Parathyroid adenoma (tissue), 2 donors: Measurements from ENCODE around the gene SLAIN2.

ENCODE experiments used
- H2AFZ ChIP-seq: fragments of 300-600 bp; sonication (generic); one replicate; pipeline ENCODE4 v1.7.0; 2017; ENCODE audit warnings: antibody characterized with exemption, mild to moderate bottlenecking
- H3K27ac ChIP-seq: fragments of 300-600 bp; sonication (generic); one replicate; pipeline ENCODE4 v1.7.0; 2017
- H3K27me3 ChIP-seq: fragments of 300-600 bp; sonication (generic); one replicate; pipeline ENCODE4 v1.7.0; 2017; ENCODE audit warnings: low read length; ENCODE audit not compliant: control insufficient read depth, insufficient read depth
- H3K36me3 ChIP-seq: fragments of 300-600 bp; sonication (generic); one replicate; pipeline ENCODE4 v1.7.0; 2017; ENCODE audit warnings: low read length; ENCODE audit not compliant: control insufficient read depth, insufficient read depth
- H3K4me1 ChIP-seq: fragments of 300-600 bp; sonication (generic); one replicate; pipeline ENCODE4 v1.7.0; 2017; ENCODE audit warnings: control low read depth
- H3K4me2 ChIP-seq: fragments of 300-600 bp; sonication (generic); one replicate; pipeline ENCODE4 v1.7.0; 2017; ENCODE audit warnings: low read length
- H3K4me3 ChIP-seq: fragments of 300-600 bp; sonication (generic); one replicate; pipeline ENCODE4 v1.7.0; 2017; ENCODE audit warnings: low read depth, low read length
- H3K79me2 ChIP-seq: fragments of 300-600 bp; sonication (generic); one replicate; pipeline ENCODE4 v1.7.0; 2017; ENCODE audit warnings: control low read depth
- H3K9ac ChIP-seq: fragments of 300-600 bp; sonication (generic); one replicate; pipeline ENCODE4 v1.7.0; 2017; ENCODE audit warnings: mild to moderate bottlenecking
- H3K9me3 ChIP-seq: fragments of 300-600 bp; sonication (generic); one replicate; pipeline ENCODE4 v1.7.0; 2017; ENCODE audit warnings: low read length; ENCODE audit not compliant: control insufficient read depth
- CTCF ChIP-seq: fragments of 300-600 bp; sonication (generic); IDR thresholded peaks from one replicate; pipeline ENCODE4 v1.7.0; 2017; ENCODE audit warnings: antibody characterized with exemption, mild to moderate bottlenecking
- donor health status: primary hyperparathyroidism.

SLAIN2 gene

GRCh38 chr4:48403779-48404178 lies 62.5 kb downstream of the SLAIN2 start:
- no peak for TF ChIP-seq CTCF
- Histone ChIP-seq H3K27me3 (no peaks in the 10 kb centered on the region), H3K9ac (no peak overlapping the region), H3K79me2 (peaks cover 2% of the 10 kb centered on the region), H3K9me3 (no peaks in the 10 kb centered on the region), H2AFZ (no peak overlapping the region), H3K36me3 (no peaks in the 10 kb centered on the region), H3K27ac (no peak overlapping the region), H3K4me1 (no peaks in the 10 kb centered on the region), H3K4me2 (no peak overlapping the region), H3K4me3 (no peak overlapping the region)

- Histone ChIP-seq H3K27me3 (no peaks in the 10 kb centered on the region), H3K4me2 (no peak overlapping the region), H3K27ac (no peak overlapping the region), H3K9ac (no peak overlapping the region), H3K4me3 (no peak overlapping the region), H3K4me1 (no peaks in the 10 kb centered on the region), H2AFZ (no peak overlapping the region), H3K79me2 (peaks cover 2% of the 10 kb centered on the region), H3K36me3 (no peaks in the 10 kb centered on the region), H3K9me3 (no peaks in the 10 kb centered on the region)
- no peak for TF ChIP-seq CTCF
These were observed 64.6 kb downstream of the SLAIN2 start for GRCh38 chr4:48405924-48406323.

- Histone ChIP-seq H3K4me3 (no peak overlapping the region), H3K79me2 (peaks cover 2% of the 10 kb centered on the region), H2AFZ (no peak overlapping the region), H3K4me2 (no peak overlapping the region), H3K4me1 (no peaks in the 10 kb centered on the region), H3K36me3 (no peaks in the 10 kb centered on the region), H3K9ac (no peak overlapping the region), H3K27ac (no peak overlapping the region), H3K9me3 (no peaks in the 10 kb centered on the region), H3K27me3 (no peaks in the 10 kb centered on the region)
- TF ChIP-seq CTCF: no peak
These were observed 67.9 kb downstream of the SLAIN2 start for GRCh38 chr4:48409203-48409602.

GRCh38 chr4:48410812-48411211 lies 69.5 kb downstream of the SLAIN2 start:
- H3K36me3 ChIP-seq: no peaks in the 10 kb centered on the region
- H3K4me3 ChIP-seq: no peak overlapping the region
- no peak overlapping the region for H3K9ac ChIP-seq
- no peak overlapping the region for H2AFZ ChIP-seq
- H3K4me2 ChIP-seq: no peak overlapping the region
- no peaks in the 10 kb centered on the region for H3K4me1 ChIP-seq
- no peak overlapping the region for H3K27ac ChIP-seq
- H3K79me2 ChIP-seq: peaks cover 2% of the 10 kb centered on the region
- no peak for TF ChIP-seq CTCF
- no peaks in the 10 kb centered on the region for H3K9me3 ChIP-seq
- no peaks in the 10 kb centered on the region for H3K27me3 ChIP-seq

GRCh38 chr4:48420144-48420543 lies 78.8 kb downstream of the SLAIN2 start:
- no peaks in the 10 kb centered on the region for H3K79me2 ChIP-seq
- no peak overlapping the region for H3K9ac ChIP-seq
- H3K36me3 ChIP-seq: no peaks in the 10 kb centered on the region
- H2AFZ ChIP-seq: no peak overlapping the region
- TF ChIP-seq CTCF: no peak
- no peak overlapping the region for H3K27ac ChIP-seq
- H3K9me3 ChIP-seq: no peaks in the 10 kb centered on the region
- H3K27me3 ChIP-seq: no peaks in the 10 kb centered on the region
- H3K4me1 ChIP-seq: no peaks in the 10 kb centered on the region
- no peak overlapping the region for H3K4me2 ChIP-seq
- no peak overlapping the region for H3K4me3 ChIP-seq
